SK-N-SH treated with all-trans-retinoic acid at 6 μM for 48 hours (cell line): Measurements from ENCODE around the gene KRT35.

Source experiments
- ATAC-seq: fragments of 200-7000 bp; cut with Tn5 transposase; 3 replicates; pipeline ENCODE4 v1.9.1; 2020; ENCODE audit warnings: mild to moderate bottlenecking, moderate library complexity
- ARNTL ChIP-seq: fragments of 450-650 bp; formaldehyde crosslinking; IDR thresholded peaks from 2 replicates; pipeline ENCODE4 v1.5.0; 2020; ENCODE audit warnings: low read depth, mild to moderate bottlenecking, moderate library complexity, borderline replicate concordance
- BACH2 ChIP-seq: fragments of 250-450 bp; sonication (Bioruptor Pico); IDR thresholded peaks from 2 replicates; pipeline ENCODE4 v1.9.0; 2021; ENCODE audit warnings: mild to moderate bottlenecking, borderline replicate concordance
- CSDC2 ChIP-seq: fragments of 250-450 bp; sonication (Bioruptor Pico); IDR thresholded peaks from 2 replicates; pipeline ENCODE4 v1.5.0; 2020; ENCODE audit warnings: mild to moderate bottlenecking, moderate library complexity
- ESRRG ChIP-seq: fragments of 250-450 bp; sonication (Bioruptor Pico); IDR thresholded peaks from 2 replicates; pipeline ENCODE4 v1.6.1; 2021; ENCODE audit warnings: mild to moderate bottlenecking
- GLIS3 ChIP-seq: fragments of 250-450 bp; sonication (Bioruptor Pico); IDR thresholded peaks from 2 replicates; pipeline ENCODE4 v1.5.0; 2020; ENCODE audit warnings: mild to moderate bottlenecking, moderate library complexity
- ISL1 ChIP-seq: fragments of 250-450 bp; sonication (Bioruptor Pico); IDR thresholded peaks from 2 replicates; pipeline ENCODE4 v2.1.2; 2022; ENCODE audit warnings: mild to moderate bottlenecking, moderate library complexity
- OSR1 ChIP-seq: fragments of 250-450 bp; sonication (Bioruptor Pico); IDR thresholded peaks from 2 replicates; pipeline ENCODE4 v1.8.0; 2022; ENCODE audit warnings: moderate library complexity, mild to moderate bottlenecking, inconsistent platforms
- POU6F1 ChIP-seq: fragments of 250-450 bp; sonication (Bioruptor Pico); IDR thresholded peaks from 2 replicates; pipeline ENCODE4 v1.8.0; 2021; ENCODE audit warnings: low read depth, mild to moderate bottlenecking, moderate library complexity, borderline replicate concordance
- PPARA ChIP-seq: fragments of 250-450 bp; sonication (Bioruptor Pico); IDR thresholded peaks from 2 replicates; pipeline ENCODE4 v1.5.0; 2020; ENCODE audit warnings: mild to moderate bottlenecking, borderline replicate concordance
- RARB ChIP-seq: fragments of 250-450 bp; sonication (Bioruptor Pico); IDR thresholded peaks from 2 replicates; pipeline ENCODE4 v1.8.0; 2021; ENCODE audit warnings: mild to moderate bottlenecking, moderate library complexity
- TCF4 ChIP-seq: fragments of 250-450 bp; sonication (Bioruptor Pico); IDR thresholded peaks from 2 replicates; pipeline ENCODE4 v1.8.0; 2021; ENCODE audit warnings: mild to moderate bottlenecking, moderate library complexity, borderline replicate concordance
- TOX ChIP-seq: fragments of 250-450 bp; sonication (Bioruptor Pico); IDR thresholded peaks from 2 replicates; pipeline ENCODE4 v1.8.0; 2021; ENCODE audit warnings: mild to moderate bottlenecking, moderate library complexity, borderline replicate concordance
- ZC3H10 ChIP-seq: fragments of 250-450 bp; sonication (Bioruptor Pico); IDR thresholded peaks from 2 replicates; pipeline ENCODE4 v1.5.1; 2021; ENCODE audit warnings: mild to moderate bottlenecking, moderate library complexity
- ZFP3 ChIP-seq: fragments of 250-450 bp; sonication (Bioruptor Pico); IDR thresholded peaks from 2 replicates; pipeline ENCODE4 v1.5.0; 2020; ENCODE audit warnings: mild to moderate bottlenecking, moderate library complexity
- ZFP30 ChIP-seq: fragments of 450-650 bp; formaldehyde crosslinking; IDR thresholded peaks from 2 replicates; pipeline ENCODE4 v1.5.0; 2022; ENCODE audit warnings: mild to moderate bottlenecking, moderate library complexity
- ZNF565 ChIP-seq: fragments of 450-650 bp; formaldehyde crosslinking; conservative IDR thresholded peaks from 2 replicates; pipeline ENCODE4 v1.5.0; 2020; ENCODE audit warnings: low read depth, mild to moderate bottlenecking, moderate library complexity
- ZNF70 ChIP-seq: fragments of 450-650 bp; formaldehyde crosslinking; IDR thresholded peaks from 2 replicates; pipeline ENCODE4 v1.5.0; 2020; ENCODE audit warnings: mild to moderate bottlenecking, moderate library complexity
- ZNF8 ChIP-seq: fragments of 450-650 bp; formaldehyde crosslinking; IDR thresholded peaks from 2 replicates; pipeline ENCODE4 v1.5.0; 2020; ENCODE audit warnings: mild to moderate bottlenecking, moderate library complexity
- TF ChIP-seq, protein P1 (sequence below): fragments of 250-450 bp; sonication (Bioruptor Pico); IDR thresholded peaks from 2 replicates; pipeline ENCODE4 v1.5.0; 2020; ENCODE audit warnings: mild to moderate bottlenecking, moderate library complexity
- TF ChIP-seq, protein P2 (sequence below): fragments of 250-450 bp; sonication (Bioruptor Pico); IDR thresholded peaks from 2 replicates; pipeline ENCODE4 v1.5.1; 2021; ENCODE audit warnings: mild to moderate bottlenecking, moderate library complexity

KRT35 gene

DNA sequence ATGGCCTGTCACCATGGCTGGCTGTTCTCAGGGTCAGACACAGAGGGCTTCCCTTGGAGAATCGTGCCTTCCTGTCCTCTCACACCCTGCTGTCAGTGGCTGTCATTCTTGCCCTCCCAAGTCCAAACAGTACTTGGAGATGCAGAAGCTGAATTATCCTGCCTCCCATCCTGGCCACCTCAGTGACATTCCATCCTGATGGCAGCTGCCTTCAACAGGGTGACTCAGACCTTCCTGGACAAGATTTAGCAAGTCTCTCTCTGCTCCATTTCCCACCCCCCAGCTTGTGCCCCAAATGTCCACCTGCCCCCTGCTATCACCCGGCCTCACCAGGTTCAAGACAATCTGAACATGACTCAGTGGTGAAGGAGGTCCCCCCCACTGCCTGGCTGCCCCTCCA lies 13.6 kb upstream of the KRT35 start (continued):
- TF ChIP-seq ISL1 (CRISPR knock-in tag) (no peak), ESRRG (CRISPR knock-in tag) (no peak), PPARA (CRISPR knock-in tag) (no peak), TOX (CRISPR knock-in tag) (no peak), ZNF565 (CRISPR knock-in tag) (no peak)
- TF ChIP-seq, all 23 proteins: peak for 0

GRCh38 chr17:41492771-41493170 lies 11.8 kb upstream of the KRT35 start:
- no peak for ATAC-seq
- TF ChIP-seq ZC3H10 (no peak), ZNF70 (no peak), ARNTL (CRISPR knock-in tag) (no peak), ESRRG (CRISPR knock-in tag) (no peak), ZNF565 (CRISPR knock-in tag) (no peak), PPARA (CRISPR knock-in tag) (no peak), POU6F1 (CRISPR knock-in tag) (no peak), BACH2 (CRISPR knock-in tag) (no peak), ISL1 (CRISPR knock-in tag) (no peak), ZFP30 (CRISPR knock-in tag) (no peak), ZFP3 (no peak), GLIS3 (CRISPR knock-in tag) (no peak), TOX (CRISPR knock-in tag) (no peak), OSR1 (CRISPR knock-in tag) (no peak)
- TF ChIP-seq, protein P1, sequence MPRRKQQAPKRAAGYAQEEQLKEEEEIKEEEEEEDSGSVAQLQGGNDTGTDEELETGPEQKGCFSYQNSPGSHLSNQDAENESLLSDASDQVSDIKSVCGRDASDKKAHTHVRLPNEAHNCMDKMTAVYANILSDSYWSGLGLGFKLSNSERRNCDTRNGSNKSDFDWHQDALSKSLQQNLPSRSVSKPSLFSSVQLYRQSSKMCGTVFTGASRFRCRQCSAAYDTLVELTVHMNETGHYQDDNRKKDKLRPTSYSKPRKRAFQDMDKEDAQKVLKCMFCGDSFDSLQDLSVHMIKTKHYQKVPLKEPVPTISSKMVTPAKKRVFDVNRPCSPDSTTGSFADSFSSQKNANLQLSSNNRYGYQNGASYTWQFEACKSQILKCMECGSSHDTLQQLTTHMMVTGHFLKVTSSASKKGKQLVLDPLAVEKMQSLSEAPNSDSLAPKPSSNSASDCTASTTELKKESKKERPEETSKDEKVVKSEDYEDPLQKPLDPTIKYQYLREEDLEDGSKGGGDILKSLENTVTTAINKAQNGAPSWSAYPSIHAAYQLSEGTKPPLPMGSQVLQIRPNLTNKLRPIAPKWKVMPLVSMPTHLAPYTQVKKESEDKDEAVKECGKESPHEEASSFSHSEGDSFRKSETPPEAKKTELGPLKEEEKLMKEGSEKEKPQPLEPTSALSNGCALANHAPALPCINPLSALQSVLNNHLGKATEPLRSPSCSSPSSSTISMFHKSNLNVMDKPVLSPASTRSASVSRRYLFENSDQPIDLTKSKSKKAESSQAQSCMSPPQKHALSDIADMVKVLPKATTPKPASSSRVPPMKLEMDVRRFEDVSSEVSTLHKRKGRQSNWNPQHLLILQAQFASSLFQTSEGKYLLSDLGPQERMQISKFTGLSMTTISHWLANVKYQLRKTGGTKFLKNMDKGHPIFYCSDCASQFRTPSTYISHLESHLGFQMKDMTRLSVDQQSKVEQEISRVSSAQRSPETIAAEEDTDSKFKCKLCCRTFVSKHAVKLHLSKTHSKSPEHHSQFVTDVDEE (CRISPR knock-in tag), result no peak
- TF ChIP-seq, protein P2, sequence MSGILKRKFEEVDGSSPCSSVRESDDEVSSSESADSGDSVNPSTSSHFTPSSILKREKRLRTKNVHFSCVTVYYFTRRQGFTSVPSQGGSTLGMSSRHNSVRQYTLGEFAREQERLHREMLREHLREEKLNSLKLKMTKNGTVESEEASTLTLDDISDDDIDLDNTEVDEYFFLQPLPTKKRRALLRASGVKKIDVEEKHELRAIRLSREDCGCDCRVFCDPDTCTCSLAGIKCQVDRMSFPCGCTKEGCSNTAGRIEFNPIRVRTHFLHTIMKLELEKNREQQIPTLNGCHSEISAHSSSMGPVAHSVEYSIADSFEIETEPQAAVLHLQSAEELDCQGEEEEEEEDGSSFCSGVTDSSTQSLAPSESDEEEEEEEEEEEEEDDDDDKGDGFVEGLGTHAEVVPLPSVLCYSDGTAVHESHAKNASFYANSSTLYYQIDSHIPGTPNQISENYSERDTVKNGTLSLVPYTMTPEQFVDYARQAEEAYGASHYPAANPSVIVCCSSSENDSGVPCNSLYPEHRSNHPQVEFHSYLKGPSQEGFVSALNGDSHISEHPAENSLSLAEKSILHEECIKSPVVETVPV (CRISPR knock-in tag), result no peak

DNA sequence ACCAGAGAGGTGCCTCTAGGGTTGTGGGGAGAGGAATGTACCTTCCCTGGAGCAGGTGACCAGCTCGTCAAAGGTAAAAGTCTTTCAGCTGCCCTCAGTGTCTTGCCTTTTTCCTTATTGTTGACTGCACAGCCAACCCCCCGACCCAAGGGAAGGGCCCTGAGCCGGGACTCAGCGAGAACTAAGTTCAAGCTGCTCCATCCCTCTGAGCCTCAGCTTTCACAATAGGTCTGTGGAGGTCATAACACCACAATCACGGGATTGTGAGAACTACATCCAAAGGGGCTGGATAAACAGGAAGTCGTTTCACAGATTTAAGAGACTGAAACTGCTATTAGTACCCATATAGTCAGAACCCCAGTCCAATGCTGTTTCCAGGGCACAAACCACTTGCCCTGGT lies 11.4 kb upstream of the KRT35 start:
- no peak for TF ChIP-seq ZFP30 (CRISPR knock-in tag)
- TF ChIP-seq, protein P2 (CRISPR knock-in tag), result no peak
- TF ChIP-seq CSDC2, result no peak
- no peak for TF ChIP-seq TCF4
- TF ChIP-seq POU6F1 (CRISPR knock-in tag), result no peak
- TF ChIP-seq ZNF8 (CRISPR knock-in tag), result no peak
- no peak for TF ChIP-seq RARB (CRISPR knock-in tag)
- TF ChIP-seq PPARA (CRISPR knock-in tag), result no peak
- TF ChIP-seq, protein P1 (CRISPR knock-in tag), result no peak
- no peak for TF ChIP-seq GLIS3 (CRISPR knock-in tag)
- TF ChIP-seq ISL1 (CRISPR knock-in tag), result no peak
- TF ChIP-seq OSR1 (CRISPR knock-in tag), result no peak
- TF ChIP-seq, all 23 proteins: peak for 0

More for the DNA sequence above, 11.4 kb upstream of the KRT35 start:
- ATAC-seq, result no peak
